PC-9 (cell line): ENCODE measurements around the gene LTB.

Source experiments
- EZH2 ChIP-seq: fragments of 200-600 bp; sonication (generic); IDR thresholded peaks from 2 replicates; pipeline ENCODE4 v1.8.0; 2017; ENCODE audit warnings: antibody characterized with exemption, low read depth
- TF ChIP-seq, protein P1 (sequence below): fragments of 200-600 bp; sonication (generic); conservative IDR thresholded peaks from 2 replicates; pipeline ENCODE4 v1.6.1; 2017; ENCODE audit warnings: mixed run types, antibody characterized with exemption, mild to moderate bottlenecking, moderate library complexity

DNA sequence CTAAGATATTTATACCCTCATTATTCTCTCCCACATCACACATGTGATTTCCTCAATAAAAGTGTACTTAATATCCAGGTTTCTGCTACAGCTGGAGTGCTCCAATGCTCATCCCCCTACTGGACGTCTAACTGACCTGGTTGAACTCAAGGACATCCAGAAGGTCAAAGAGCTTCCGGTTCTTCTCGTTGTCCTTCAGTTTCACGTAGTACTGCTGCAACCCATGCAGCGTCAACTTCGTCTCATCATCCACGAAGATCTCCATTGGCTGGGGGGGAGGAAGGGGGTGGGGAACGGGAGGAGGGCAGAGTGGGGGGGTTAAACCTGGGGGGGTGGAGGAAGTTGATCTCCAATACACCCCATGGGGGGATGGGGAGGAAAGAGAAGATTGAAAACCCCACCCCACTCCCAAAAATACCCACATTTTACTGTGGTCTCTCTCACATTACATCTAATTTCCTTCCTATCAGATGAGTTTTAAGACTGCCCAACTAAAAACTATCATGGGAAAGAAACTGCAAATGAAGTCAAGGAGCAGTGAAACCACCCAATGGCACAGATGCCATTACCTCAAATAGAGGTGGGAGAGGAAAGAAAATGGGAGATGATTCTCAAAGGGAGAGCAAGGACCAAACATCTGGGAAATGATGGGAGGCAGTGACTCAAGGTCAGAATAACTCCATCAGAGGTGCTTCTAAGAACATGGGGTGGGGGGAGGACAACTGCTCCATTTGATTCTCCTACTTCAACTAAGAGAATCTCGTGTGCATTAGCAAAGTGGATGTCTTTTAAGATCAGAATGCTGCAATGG lies 49.4 kb downstream of the LTB start:
- TF ChIP-seq, protein P1, sequence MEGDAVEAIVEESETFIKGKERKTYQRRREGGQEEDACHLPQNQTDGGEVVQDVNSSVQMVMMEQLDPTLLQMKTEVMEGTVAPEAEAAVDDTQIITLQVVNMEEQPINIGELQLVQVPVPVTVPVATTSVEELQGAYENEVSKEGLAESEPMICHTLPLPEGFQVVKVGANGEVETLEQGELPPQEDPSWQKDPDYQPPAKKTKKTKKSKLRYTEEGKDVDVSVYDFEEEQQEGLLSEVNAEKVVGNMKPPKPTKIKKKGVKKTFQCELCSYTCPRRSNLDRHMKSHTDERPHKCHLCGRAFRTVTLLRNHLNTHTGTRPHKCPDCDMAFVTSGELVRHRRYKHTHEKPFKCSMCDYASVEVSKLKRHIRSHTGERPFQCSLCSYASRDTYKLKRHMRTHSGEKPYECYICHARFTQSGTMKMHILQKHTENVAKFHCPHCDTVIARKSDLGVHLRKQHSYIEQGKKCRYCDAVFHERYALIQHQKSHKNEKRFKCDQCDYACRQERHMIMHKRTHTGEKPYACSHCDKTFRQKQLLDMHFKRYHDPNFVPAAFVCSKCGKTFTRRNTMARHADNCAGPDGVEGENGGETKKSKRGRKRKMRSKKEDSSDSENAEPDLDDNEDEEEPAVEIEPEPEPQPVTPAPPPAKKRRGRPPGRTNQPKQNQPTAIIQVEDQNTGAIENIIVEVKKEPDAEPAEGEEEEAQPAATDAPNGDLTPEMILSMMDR, result no peak
- TF ChIP-seq EZH2, result no peak
